ENCODE results near the gene TEDC1. TPM values are rescaled to one million over a fixed set of nuclear protein-coding genes. Genes with fewer than 3 reads are reported as not detected.

Gene TEDC1
- total RNA-seq, 2 donors from 2014 or later = 3.5 to 3.9 TPM

GRCh38 chr14:105491366-105491973 lies 424 bp downstream of the TEDC1 start:
- peak; percentile 75 for DNase-seq (ENCODE audit: low spot score)

GRCh38 chr14:105492031-105492970 lies 1.3 kb downstream of the TEDC1 start:
- TF ChIP-seq CTCF (IDR thresholded peaks at IDR 0.05) = no peak
- DNase-seq (ENCODE audit: low spot score) = no peak
- no peak overlapping the region for H3K4me3 ChIP-seq
- no peaks in the 10 kb centered on the region for H3K27me3 ChIP-seq
- H3K9me3 ChIP-seq = no peaks in the 10 kb centered on the region
- H3K27ac ChIP-seq = peak overlapping the region in 1 of 2 donors; percentile 98
- no peaks in the 10 kb centered on the region for H3K36me3 ChIP-seq
- H3K4me1 ChIP-seq = peaks cover 0 to 42% of the 10 kb centered on the region in 2 donors

More at GRCh38 chr14:105491366-105491973, 424 bp downstream of the TEDC1 start:
- H3K27me3 ChIP-seq = no peaks in the 10 kb centered on the region
- no peak for TF ChIP-seq CTCF (IDR thresholded peaks at IDR 0.05)
- no peaks in the 10 kb centered on the region for H3K9me3 ChIP-seq
- H3K27ac ChIP-seq = peak overlapping the region; percentile 78 to 98
- H3K36me3 ChIP-seq = no peaks in the 10 kb centered on the region
- H3K4me3 ChIP-seq = peak overlapping the region; percentile 59 to 74
- peaks cover 0 to 50% of the 10 kb centered on the region in 2 donors for H3K4me1 ChIP-seq

- Histone ChIP-seq H3K4me3 (no peak overlapping the region), H3K4me1 (peaks cover 0 to 32% of the 10 kb centered on the region in 2 donors), H3K27me3 (no peaks in the 10 kb centered on the region), H3K36me3 (no peaks in the 10 kb centered on the region), H3K27ac (no peak overlapping the region), H3K9me3 (no peaks in the 10 kb centered on the region)
- TF ChIP-seq CTCF (IDR thresholded peaks at IDR 0.05) = no peak
- DNase-seq (ENCODE audit: low spot score) = no peak
Measured at GRCh38 chr14:105492971-105493871, 2.2 kb downstream of the TEDC1 start.

- Histone ChIP-seq H3K27ac (no peak overlapping the region), H3K4me3 (no peak overlapping the region), H3K36me3 (no peaks in the 10 kb centered on the region), H3K4me1 (peaks cover 0 to 24% of the 10 kb centered on the region in 2 donors), H3K27me3 (no peaks in the 10 kb centered on the region), H3K9me3 (no peaks in the 10 kb centered on the region)
- no peak for TF ChIP-seq CTCF (IDR thresholded peaks at IDR 0.05)
- DNase-seq (ENCODE audit: low spot score) = no peak
Measured at GRCh38 chr14:105493921-105494605, 3.0 kb downstream of the TEDC1 start.

GRCh38 chr14:105494606-105494929 lies 3.5 kb downstream of the TEDC1 start:
- no peak for TF ChIP-seq CTCF (IDR thresholded peaks at IDR 0.05)
- Histone ChIP-seq H3K4me3 (no peak overlapping the region), H3K27me3 (no peaks in the 10 kb centered on the region), H3K27ac (no peak overlapping the region), H3K36me3 (no peaks in the 10 kb centered on the region), H3K9me3 (no peaks in the 10 kb centered on the region), H3K4me1 (peaks cover 0 to 19% of the 10 kb centered on the region in 2 donors)
- no peak for DNase-seq (ENCODE audit: low spot score)

Data from right atrium auricular region (tissue), 2 donors.